HL-60 (cell line): ENCODE results near the gene CASP8.

Experiments
- DNase-seq, 2 experiments: peaks; one replicate each; pipeline ENCODE4 v3.0.0-alpha.2; 2010 to 2020; ENCODE audit warnings: low read depth in 1 of 2, low spot score in 1 of 2
- H3K27ac ChIP-seq: fragments of 250-450 bp; sonication (Bioruptor Pico); replicated peaks from 2 replicates; pipeline ENCODE4 v1.5.1; 2020; ENCODE audit warnings: mild to moderate bottlenecking, moderate library complexity
- H3K27me3 ChIP-seq: fragments of 250-450 bp; sonication (Bioruptor Pico); 2 replicates; pipeline ENCODE4 v1.5.1; 2021; ENCODE audit warnings: mild to moderate bottlenecking, moderate library complexity; ENCODE audit not compliant: insufficient read depth, poor library complexity, severe bottlenecking
- H3K4me3 ChIP-seq: replicated peaks from 2 replicates; pipeline ENCODE4 v1.5.1; 2011; ENCODE audit warnings: mild to moderate bottlenecking, control low read depth, low read length; ENCODE audit not compliant: insufficient read depth
- CTCF ChIP-seq: IDR thresholded peaks from one replicate; pipeline ENCODE4 v1.5.1; 2011; ENCODE audit warnings: low read length, control low read depth, inconsistent platforms; ENCODE audit not compliant: insufficient read depth
- GABPA ChIP-seq: IDR thresholded peaks from 2 replicates; pipeline ENCODE4 v1.6.1; 2012; ENCODE audit warnings: low read depth
- POLR2AphosphoS5 ChIP-seq: IDR thresholded peaks from 2 replicates; pipeline ENCODE4 v1.6.1; 2012; ENCODE audit warnings: low read depth
- REST ChIP-seq: IDR thresholded peaks from 2 replicates; pipeline ENCODE4 v1.6.1; 2012; ENCODE audit warnings: low read depth; ENCODE audit not compliant: insufficient replicate concordance
- SPI1 ChIP-seq: IDR thresholded peaks from 2 replicates; pipeline ENCODE4 v1.6.1; 2012; ENCODE audit warnings: low read depth, mild to moderate bottlenecking, borderline replicate concordance

The CASP8 gene

GRCh38 chr2:201231781-201232466, 28.4 kb upstream of the CASP8 start:
- DNase-seq, result peak; percentile 93 to 98
- TF ChIP-seq CTCF, result peak; percentile 86
- peak; percentile 79 for TF ChIP-seq POLR2AphosphoS5
- TF ChIP-seq SPI1, result peak; percentile 24; the same call in 1 of the 2 replicates
- peak; percentile 43 for TF ChIP-seq REST
- peak; percentile 71 for TF ChIP-seq GABPA
- Histone ChIP-seq H3K27me3 (no peaks in the 10 kb centered on the region), H3K4me3 (no peak overlapping the region), H3K27ac (peak overlapping the region; percentile 81)

GRCh38 chr2:201232467-201232815, 27.9 kb upstream of the CASP8 start:
- H3K4me3 ChIP-seq, result no peak overlapping the region
- H3K27me3 ChIP-seq, result no peaks in the 10 kb centered on the region
- TF ChIP-seq REST (no peak), SPI1 (no peak), GABPA (no peak), CTCF (no peak), POLR2AphosphoS5 (no peak)
- H3K27ac ChIP-seq, result peak overlapping the region; percentile 81
- DNase-seq, result no peak

GRCh38 chr2:201233192-201233811, 27.0 kb upstream of the CASP8 start:
- DNase-seq, result peak; percentile 92 to 96
- H3K27ac ChIP-seq, result peak overlapping the region; percentile 81
- H3K4me3 ChIP-seq, result peak overlapping the region; percentile 65
- TF ChIP-seq POLR2AphosphoS5, result peak; percentile 78; the same call in 1 of the 2 replicates
- TF ChIP-seq GABPA, result no peak
- H3K27me3 ChIP-seq, result no peaks in the 10 kb centered on the region

GRCh38 chr2:201233812-201234662, 26.3 kb upstream of the CASP8 start:
- DNase-seq, result peak; percentile 33 to 45
- TF ChIP-seq GABPA, result no peak
- TF ChIP-seq REST, result no peak
- no peak for TF ChIP-seq CTCF
- TF ChIP-seq SPI1, result no peak
- no peak for TF ChIP-seq POLR2AphosphoS5
- Histone ChIP-seq H3K27me3 (no peaks in the 10 kb centered on the region), H3K4me3 (peak overlapping the region; percentile 65), H3K27ac (peak overlapping the region; percentile 81)
